PC-3 (cell line): ENCODE measurements around the gene FZR1. TPM values are rescaled to one million over a fixed set of nuclear protein-coding genes. Genes with fewer than 3 reads are reported as not detected.

Experiments
- ATAC-seq: fragments of 200-7000 bp; cut with Tn5 transposase; 2 replicates; pipeline ENCODE4 v1.9.1; 2020; ENCODE audit warnings: mild to moderate bottlenecking, moderate library complexity
- BruUV-seq: library from RNA; stranded (reverse); fragments of 400-500 nt; replicated peaks from 2 replicates; lab custom pipeline; 2021; lab: Mats Ljungman, UMichigan
- CTCF ChIA-PET: fragments of 300-600 bp; sonication (Branson Sonifier 250); formaldehyde crosslinking; loops from one replicate; lab custom pipeline; 2022; ENCODE audit warnings: antibody characterized with exemption; lab: Charles Lee
- POLR2A ChIA-PET: fragments of 300-600 bp; sonication (Branson Sonifier 250); formaldehyde crosslinking; loops from one replicate; lab custom pipeline; 2022; ENCODE audit warnings: antibody characterized with exemption; ENCODE audit not compliant: unreplicated experiment; lab: Charles Lee
- DNase-seq: peaks from one replicate; pipeline ENCODE4 v3.0.0-alpha.2; 2015
- H2AFZ ChIP-seq: fragments of 300-600 bp; sonication (generic); 2 replicates; pipeline ENCODE4 v1.6.0; 2016; ENCODE audit warnings: antibody characterized with exemption, low read length
- H3F3A ChIP-seq: fragments of 300-600 bp; sonication (generic); one replicate; pipeline ENCODE4 v1.6.0; 2017; ENCODE audit warnings: antibody characterized with exemption, low read length, control low read depth, mild to moderate bottlenecking; ENCODE audit not compliant: unreplicated experiment
- H3K27ac ChIP-seq: fragments of 300-600 bp; sonication (generic); 2 replicates; pipeline ENCODE4 v1.5.1; 2016; ENCODE audit warnings: mild to moderate bottlenecking, low read length
- H3K27me3 ChIP-seq: fragments of 300-600 bp; sonication (generic); 2 replicates; pipeline ENCODE4 v1.6.1; 2016; ENCODE audit warnings: low read length, mixed read lengths
- H3K36me3 ChIP-seq: fragments of 300-600 bp; sonication (generic); 2 replicates; pipeline ENCODE4 v1.6.1; 2016; ENCODE audit warnings: low read depth, mixed run types, low read length, mixed read lengths
- H3K4me1 ChIP-seq: fragments of 300-600 bp; sonication (generic); 2 replicates; pipeline ENCODE4 v1.5.1; 2016; ENCODE audit warnings: low read length; ENCODE audit not compliant: insufficient read depth
- H3K4me2 ChIP-seq: fragments of 300-600 bp; sonication (generic); 2 replicates; pipeline ENCODE4 v1.6.0; 2016; ENCODE audit warnings: low read length
- H3K4me3 ChIP-seq: fragments of 300-600 bp; sonication (generic); 2 replicates; pipeline ENCODE4 v1.5.1; 2016; ENCODE audit warnings: mild to moderate bottlenecking, low read length, mixed read lengths
- H3K79me2 ChIP-seq: fragments of 300-600 bp; sonication (generic); 2 replicates; pipeline ENCODE4 v1.6.1; 2017; ENCODE audit warnings: low read length, mixed read lengths
- H3K9ac ChIP-seq: fragments of 300-600 bp; sonication (generic); 2 replicates; pipeline ENCODE4 v1.6.0; 2016; ENCODE audit warnings: mild to moderate bottlenecking, low read length
- H3K9me2 ChIP-seq: fragments of 300-600 bp; sonication (generic); replicated peaks from 2 replicates; pipeline ENCODE4 v1.6.1; 2016; ENCODE audit warnings: mixed run types, low read length, mixed read lengths
- H3K9me3 ChIP-seq: fragments of 300-600 bp; sonication (generic); 2 replicates; pipeline ENCODE4 v1.6.1; 2016; ENCODE audit warnings: low read length, mixed read lengths
- H4K20me1 ChIP-seq: fragments of 300-600 bp; sonication (generic); 2 replicates; pipeline ENCODE4 v1.6.1; 2016; ENCODE audit warnings: low read length, mixed read lengths
- EZH2 ChIP-seq: fragments of 300-600 bp; sonication (generic); IDR thresholded peaks from one replicate; pipeline ENCODE4 v1.6.1; 2017; ENCODE audit warnings: antibody characterized with exemption, mild to moderate bottlenecking, low read length; ENCODE audit not compliant: unreplicated experiment
- EZH2phosphoT487 ChIP-seq: fragments of 300-600 bp; sonication (generic); IDR thresholded peaks from 2 replicates; pipeline ENCODE4 v1.6.1; 2018; ENCODE audit warnings: mild to moderate bottlenecking, antibody characterized with exemption, low read length, borderline replicate concordance
- intact Hi-C: fragments of 100-400 bp; cut with micrococcal nuclease; formaldehyde crosslinking; loops from 2 replicates; pipeline ENCODE4 v1.9.0; 2023
- total RNA-seq: library from RNA; depleted of rRNA; stranded (reverse); fragments of >200 nt; gene quantifications from 2 replicates; pipeline ENCODE4 v1.2.3, GENCODE V29; 2014
- TF ChIP-seq, protein P1 (sequence below): fragments of 300-600 bp; sonication (generic); conservative IDR thresholded peaks from 2 replicates; pipeline ENCODE4 v1.5.1; 2017; ENCODE audit warnings: antibody characterized with exemption, low read depth, mild to moderate bottlenecking, low read length

The FZR1 gene
- total RNA-seq, 1 experiment from 2014 or later, result 53.6 TPM

DNA sequence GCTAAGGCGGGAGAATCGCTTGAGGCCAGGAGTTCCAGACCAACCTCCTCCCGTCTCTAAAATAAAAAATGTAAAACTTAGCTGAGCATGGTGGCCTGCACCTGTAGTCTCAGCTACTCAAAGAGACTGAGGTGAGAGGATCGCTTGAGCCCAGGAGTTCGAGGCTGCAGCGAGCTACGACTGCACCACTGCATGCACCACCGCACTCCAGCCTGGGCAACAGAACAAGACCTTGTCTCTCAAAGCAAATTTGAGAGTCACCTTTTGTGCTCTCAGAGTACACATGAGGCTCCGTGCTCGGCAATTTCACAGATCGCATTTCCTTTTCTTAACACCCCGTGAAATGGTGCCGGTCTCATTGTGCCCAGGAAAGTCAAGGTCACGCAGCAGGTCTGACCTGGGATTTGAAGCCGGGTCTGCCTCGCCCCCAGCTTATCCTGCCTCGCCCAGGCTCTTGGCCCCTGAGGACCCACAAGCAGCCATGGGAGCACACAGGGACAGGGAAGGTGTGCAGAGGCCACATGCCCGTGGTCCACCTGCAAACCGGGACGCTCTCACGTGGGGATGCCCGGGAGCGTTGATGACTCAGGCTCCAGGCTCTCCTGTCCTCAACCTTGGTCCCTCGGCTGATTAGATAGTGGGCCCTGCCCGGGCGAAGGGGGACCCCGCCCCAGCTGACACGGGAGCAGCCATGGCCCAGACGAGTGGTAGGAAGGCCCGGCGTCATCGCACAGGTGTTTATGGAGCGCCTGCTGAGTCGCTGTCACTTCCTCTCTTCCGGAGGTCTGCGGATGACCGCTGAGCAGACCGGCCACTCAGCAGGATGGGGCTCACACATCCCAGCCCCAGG lies 24.6 kb upstream of the FZR1 start:
- Histone ChIP-seq H3K4me1 (no peaks in the 10 kb centered on the region), H3K9me3 (no peaks in the 10 kb centered on the region), H3F3A (no peaks in the 10 kb centered on the region), H3K27me3 (no peaks in the 10 kb centered on the region), H2AFZ (no peak overlapping the region), H3K4me3 (no peak overlapping the region), H3K4me2 (peak overlapping the region; percentile 97; the same call in 1 of the 2 replicates), H3K9me2 (no peaks in the 10 kb centered on the region), H3K9ac (no peak overlapping the region), H3K27ac (no peak overlapping the region), H3K36me3 (no peaks in the 10 kb centered on the region), H3K79me2 (no peaks in the 10 kb centered on the region), H4K20me1 (no peaks in the 10 kb centered on the region)
- TF ChIP-seq EZH2 (no peak), EZH2phosphoT487 (no peak)
- TF ChIP-seq, protein P1, sequence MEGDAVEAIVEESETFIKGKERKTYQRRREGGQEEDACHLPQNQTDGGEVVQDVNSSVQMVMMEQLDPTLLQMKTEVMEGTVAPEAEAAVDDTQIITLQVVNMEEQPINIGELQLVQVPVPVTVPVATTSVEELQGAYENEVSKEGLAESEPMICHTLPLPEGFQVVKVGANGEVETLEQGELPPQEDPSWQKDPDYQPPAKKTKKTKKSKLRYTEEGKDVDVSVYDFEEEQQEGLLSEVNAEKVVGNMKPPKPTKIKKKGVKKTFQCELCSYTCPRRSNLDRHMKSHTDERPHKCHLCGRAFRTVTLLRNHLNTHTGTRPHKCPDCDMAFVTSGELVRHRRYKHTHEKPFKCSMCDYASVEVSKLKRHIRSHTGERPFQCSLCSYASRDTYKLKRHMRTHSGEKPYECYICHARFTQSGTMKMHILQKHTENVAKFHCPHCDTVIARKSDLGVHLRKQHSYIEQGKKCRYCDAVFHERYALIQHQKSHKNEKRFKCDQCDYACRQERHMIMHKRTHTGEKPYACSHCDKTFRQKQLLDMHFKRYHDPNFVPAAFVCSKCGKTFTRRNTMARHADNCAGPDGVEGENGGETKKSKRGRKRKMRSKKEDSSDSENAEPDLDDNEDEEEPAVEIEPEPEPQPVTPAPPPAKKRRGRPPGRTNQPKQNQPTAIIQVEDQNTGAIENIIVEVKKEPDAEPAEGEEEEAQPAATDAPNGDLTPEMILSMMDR, result no peak
- DNase-seq (no peak), ATAC-seq (no peak)
- intact Hi-C loops, result no loop called here
- no TSS peak for BruUV-seq
- ChIA-PET POLR2A (no interaction called here), CTCF (no interaction called here)

DNA sequence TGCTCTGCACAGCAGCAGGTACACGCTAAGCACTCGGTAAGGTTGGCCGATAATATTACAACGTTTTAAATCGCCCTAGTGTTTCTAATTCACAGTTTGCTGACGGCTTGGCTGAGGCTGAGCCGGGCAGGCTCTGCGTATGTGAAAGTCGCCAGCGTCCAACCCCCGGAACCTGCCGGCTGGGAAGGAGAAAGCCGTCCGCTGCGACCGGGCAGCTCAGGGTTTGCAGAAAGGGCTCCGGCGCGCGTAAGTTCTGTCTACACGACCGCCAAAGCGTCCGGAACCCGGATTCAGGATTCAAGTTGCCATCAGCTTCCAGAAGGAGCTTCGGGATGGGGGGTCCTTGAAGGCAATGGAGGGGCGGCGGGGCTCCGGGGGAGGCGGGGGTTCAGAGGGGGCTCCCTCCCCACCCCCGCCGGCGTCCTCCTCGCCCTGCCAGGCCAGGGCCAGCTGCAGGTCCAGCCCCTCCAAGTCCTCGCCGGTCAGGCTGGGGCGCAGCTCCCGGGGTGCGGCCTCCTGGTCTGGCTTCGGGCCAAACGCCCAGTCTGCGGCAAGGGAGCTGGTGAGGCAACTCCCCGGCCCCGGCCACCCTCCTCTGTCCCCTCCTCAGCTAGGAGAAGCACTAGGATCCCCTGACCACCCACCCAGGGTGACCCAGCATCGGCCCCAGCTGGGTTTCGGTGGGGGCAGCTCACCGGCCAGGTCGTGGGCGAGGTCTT lies 23.4 kb upstream of the FZR1 start:
- H3K79me2 ChIP-seq, result no peaks in the 10 kb centered on the region
- ChIA-PET CTCF (no interaction called here), POLR2A (no interaction called here)
- BruUV-seq, result no TSS peak
- no peak overlapping the region for H3K27ac ChIP-seq
- no peaks in the 10 kb centered on the region for H3K9me3 ChIP-seq
- H3K4me1 ChIP-seq, result no peaks in the 10 kb centered on the region
- TF ChIP-seq EZH2phosphoT487 (no peak), EZH2 (no peak)
- TF ChIP-seq, protein P1, result no peak
- H3K36me3 ChIP-seq, result no peaks in the 10 kb centered on the region
- no peaks in the 10 kb centered on the region for H3K27me3 ChIP-seq
- H3F3A ChIP-seq, result no peaks in the 10 kb centered on the region
- H3K9me2 ChIP-seq, result no peaks in the 10 kb centered on the region
- H3K9ac ChIP-seq, result peak overlapping the region; percentile 51
- DNase-seq (peak; percentile 24), ATAC-seq (peak; percentile 56)
- intact Hi-C loops, result no loop called here
- peak overlapping the region; percentile 97 for H3K4me2 ChIP-seq
- no peaks in the 10 kb centered on the region for H4K20me1 ChIP-seq
- H3K4me3 ChIP-seq, result peak overlapping the region; percentile 76
- H2AFZ ChIP-seq, result peak overlapping the region; percentile 81
